Amygdala (tissue), 56 donors: Measurements from ENCODE around the gene TOMM22.

Experiments used
- DNase-seq, 56 donors: peaks; one replicate each; lab custom pipeline; 2025; lab: John Stamatoyannopoulos, UW

Gene TOMM22

DNA sequence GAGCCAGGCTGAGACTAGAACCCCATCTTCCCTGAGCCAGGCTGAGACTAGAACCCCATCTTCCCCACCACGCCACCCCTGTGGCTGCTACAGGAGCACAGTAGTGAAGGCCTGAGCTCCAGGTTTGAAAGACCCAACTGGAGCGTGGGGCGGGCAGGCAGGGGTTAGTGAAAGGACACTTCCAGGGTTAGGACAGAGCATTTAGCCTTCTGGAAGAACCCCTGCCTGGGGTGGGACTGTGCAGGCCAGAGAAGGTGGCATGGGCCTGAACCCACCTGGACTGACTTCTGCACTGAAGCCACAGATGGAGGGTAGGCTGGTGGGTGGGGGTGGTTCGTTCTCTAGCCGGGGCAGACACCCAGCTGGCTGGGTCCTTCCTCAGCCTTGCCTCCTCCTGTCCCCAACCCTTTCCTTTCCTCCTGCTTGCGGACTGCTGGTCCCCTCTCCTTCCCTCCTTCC, 50.0 kb downstream of the TOMM22 start:
- no peak for DNase-seq

DNA sequence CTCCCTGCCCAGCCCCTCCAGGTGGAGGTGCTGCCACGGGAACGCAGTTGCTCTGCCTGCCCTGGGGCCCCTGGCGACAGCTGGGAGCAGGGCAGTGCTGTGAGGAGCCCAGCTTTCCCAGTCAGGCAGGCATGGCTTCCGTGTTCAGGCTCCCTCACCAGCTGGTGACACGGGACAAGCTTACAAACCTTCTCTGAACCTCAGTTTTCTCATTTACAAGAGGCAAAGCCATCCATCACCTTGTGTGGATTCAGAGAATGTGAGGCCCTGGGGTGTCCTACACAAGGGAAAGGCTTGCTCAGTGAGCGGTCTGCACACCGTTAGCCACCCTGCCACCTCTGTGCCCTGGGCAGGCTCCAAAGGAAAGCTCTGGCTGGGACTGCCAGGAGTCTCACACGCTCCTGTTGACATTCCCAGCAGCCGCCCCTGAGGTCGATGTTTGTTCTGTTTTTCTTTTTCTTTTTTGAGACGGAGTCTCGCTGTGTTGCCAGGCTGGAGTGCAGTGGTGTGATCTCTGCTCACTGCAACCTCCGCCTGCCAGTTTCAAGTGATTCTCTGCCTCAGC, 50.6 kb downstream of the TOMM22 start:
- DNase-seq, result peak in 9 of 56 donors; percentile 32 to 52 (median 44)

DNA sequence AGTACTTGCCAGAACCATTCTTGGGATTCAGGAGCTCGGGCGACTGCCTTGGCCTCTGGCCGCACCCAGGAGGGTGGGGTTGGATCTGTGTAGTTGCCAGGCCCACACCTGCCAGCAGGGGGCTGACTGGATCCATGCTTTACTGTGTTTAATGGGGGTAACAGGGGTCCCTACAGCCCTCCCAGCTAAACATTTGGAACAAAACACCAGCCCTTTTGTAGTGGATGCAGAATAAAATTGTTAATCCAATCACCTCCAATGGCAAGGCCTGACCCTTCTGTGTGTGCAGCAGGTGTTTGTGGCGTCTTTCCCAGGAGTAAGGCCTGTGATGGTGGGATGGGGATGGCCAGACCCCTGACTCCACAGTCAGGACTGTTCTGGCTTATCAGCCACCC, 51.6 kb downstream of the TOMM22 start:
- DNase-seq, result peak in 24 of 56 donors; percentile 26 to 79 (median 64)

DNA sequence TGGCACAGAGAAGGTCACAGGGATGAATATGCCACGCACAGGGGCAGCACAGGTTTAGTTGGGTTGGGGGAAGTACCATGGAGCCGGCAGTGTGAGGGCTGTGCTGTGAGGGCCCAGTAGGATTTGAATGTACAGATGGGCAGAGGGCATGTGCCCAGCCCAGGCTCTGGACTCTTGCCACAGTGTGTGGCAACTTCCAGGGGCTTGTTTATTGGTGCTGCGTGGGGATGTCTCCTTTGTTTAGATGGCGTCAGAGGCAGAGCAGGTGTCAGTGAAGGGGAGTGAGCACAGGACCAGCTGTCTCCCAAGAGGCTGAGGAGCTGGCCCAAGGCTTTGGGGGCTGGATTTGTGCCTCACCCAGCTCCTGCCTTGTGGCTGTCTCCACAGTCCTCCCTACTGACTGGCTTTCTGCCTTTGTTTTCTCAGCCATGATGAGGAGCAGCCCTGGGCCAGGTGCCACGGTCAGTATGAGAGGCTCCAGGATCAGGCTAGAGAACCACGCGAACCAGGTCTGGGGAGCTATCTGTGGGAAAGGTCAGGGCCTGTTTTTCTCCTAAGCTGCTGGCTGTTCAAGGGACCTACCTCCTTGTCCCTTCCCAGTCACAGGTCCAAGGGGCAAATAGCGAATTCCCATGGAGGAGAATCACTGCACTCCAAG, 52.1 kb downstream of the TOMM22 start:
- peak in 53 of 56 donors; percentile 44 to 94 (median 82) for DNase-seq

DNA sequence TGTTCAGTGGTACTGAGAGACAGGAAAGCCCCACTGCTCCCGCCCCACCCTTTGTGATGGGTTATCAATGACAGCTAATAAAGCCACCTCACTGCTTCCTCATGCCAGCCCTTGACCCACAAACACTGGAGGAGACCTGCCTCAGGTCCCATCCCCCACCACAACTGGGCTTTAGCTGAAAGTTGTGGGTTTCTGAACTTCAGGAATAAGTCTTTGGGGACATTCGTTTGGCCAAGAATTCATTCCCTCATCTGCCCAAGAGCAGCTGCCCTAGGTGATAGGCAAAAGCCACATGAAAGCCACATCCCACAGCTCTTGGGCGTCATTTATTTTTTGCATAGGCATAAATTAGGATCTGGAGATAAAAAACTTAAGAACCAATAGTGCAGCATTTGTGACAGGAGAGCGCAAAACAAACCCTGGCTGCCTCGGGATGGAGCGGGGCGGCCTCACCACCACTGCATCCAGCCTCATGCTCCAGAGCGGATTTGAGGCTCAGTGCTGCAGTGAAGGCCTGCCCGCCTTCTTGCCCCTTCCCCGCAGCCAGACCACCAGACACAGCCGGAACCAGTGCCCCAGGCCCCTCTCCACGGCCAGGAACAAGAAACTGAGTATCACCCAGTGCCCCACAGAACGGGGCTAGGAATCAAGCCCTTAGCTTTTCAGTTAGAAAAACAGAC, 52.8 kb downstream of the TOMM22 start:
- no peak for DNase-seq
